Kidney capillary endothelial cell (primary cell): Measurements from ENCODE around the gene FXYD4.
"Not testable (repeated sequence)": the region's sequence is repeated elsewhere in the genome, so short reads cannot be mapped to it uniquely, and the experiment has no call there.

Source experiments
- DNase-seq: peaks from one replicate; pipeline ENCODE4 v3.0.0-alpha.2; 2018; ENCODE audit warnings: low spot score

The FXYD4 gene

DNA sequence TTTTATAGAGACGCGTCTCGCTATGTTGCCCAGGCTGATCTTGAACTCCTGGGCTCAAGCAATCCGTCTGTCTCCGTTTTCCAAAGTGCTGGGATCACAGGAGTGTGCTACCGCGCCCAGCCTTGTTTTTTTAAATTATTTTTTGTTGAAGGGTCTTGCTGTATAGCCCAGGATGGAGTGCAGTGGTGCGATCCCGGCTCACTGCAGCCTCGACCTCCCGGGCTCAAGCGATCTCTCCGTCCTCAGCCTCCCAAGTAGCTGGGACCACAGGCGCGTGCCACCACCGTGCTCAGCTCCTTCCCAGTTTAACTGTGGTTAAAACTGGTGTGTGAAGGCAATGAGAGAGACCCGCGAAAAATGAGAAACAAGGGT is 48.5 kb downstream of the FXYD4 start:
- no peak for DNase-seq

DNA sequence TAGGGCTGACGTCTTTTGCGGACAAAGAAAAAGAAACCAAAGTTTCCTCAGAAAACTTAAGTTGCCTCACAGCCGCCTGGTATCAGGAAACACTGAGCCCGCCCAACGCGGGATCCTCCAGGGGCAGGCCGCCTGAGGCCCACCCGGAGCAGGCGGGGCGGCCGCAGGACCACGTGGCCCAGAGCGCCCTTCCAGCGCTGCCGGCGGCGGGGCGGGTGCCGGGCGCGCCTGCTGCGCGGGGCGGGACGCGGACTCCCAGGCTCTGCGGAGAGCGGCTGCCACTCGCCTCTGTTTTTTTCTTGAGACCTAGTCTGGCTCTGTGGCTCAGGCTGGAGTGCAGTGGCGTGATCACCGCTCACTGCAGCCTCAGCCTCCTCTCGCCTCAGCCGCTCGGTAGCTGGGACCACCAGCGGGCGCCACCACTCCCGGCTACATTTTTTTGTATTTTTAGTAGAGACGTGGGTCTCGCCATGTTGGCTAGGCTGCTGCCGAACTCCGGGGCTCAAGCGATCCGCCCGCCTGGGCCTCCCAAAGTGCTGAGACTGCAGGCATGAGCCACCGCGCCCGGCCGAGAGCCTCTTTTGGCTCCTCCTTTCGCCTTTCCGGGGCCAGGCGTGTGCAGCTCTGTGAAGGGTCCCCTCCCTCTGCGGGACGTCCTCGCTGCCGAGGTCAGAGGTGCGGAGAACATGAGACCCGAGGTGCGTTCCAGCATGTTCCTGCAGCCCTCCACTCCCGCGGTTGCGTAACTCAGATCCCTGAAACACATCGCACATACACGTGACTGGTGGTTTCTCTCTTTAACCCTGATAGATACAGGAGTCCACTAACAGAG is 49.1 kb downstream of the FXYD4 start:
- DNase-seq, result peak; percentile 51

DNA sequence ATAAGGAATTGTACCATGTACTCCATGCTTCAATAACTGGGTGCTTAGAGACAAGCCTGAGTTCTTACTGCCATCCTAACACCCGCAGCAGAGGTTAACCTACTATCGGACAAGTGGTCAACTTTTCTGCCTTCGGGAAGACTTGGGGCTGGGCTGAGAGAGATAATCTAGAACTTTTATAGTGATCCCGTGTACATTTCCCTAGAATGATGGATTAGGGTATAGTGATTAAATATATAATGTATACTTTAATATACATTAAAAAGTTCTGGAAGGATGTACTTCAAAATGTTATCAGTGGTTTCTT is 49.7 kb downstream of the FXYD4 start:
- DNase-seq, result no peak

DNA sequence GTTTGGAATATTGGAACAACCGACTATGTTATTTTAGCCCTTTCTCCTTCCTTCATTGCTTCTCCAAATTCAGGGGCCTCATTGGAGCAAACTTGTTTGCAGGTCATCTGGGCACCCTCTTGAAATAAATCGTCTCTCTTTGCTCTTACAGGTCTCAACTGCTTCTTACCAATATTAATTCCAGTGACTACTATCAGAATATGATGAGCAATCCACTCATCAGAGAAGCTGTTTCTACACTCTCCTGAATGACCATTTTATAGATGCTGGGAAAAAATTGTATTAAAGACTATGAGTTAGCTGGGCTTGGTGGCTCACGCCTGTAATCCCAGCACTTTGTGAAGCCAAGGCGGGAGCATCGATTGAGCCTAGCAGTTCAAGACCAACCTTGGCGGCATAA is 50.1 kb downstream of the FXYD4 start:
- DNase-seq, result no peak

DNA sequence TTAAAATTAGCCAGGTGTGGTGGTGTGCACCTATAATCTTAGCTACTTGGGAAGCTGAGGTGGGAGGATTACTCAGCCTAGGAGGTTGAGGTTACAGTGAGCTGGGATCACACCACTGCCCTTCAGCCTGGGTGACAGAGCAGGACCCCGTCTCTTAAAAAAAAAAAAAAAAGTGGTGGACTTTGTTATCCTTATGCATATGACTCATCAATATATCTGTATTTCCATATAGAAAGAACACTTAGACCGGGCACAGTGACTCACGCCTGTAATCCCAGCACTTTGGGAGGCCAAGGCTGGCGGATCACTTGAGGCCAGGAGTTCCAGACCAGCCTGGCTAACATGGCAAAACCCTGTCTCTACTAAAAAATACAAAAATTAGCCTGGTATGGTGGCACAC is 50.5 kb downstream of the FXYD4 start:
- not testable (repeated sequence) for DNase-seq

DNA sequence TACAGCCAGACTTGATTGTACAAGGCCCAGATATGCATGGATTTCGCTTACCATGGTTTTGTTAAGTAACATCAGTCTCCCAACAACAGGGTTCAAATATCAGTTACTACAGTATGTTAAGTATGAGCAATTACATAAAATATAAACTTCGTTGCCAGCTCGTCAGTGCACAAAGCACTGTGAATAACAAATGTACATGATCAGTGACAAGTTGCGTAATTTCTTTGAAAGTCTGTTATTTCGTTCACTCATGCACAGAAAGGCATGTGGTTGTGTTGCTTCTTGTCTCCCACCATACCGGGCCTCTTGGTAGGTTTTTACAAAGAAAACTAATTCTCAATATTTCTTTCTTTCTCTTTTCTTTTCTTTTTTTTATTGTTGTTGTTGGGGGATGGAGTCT is 53.0 kb downstream of the FXYD4 start:
- no peak for DNase-seq
